ENCODE measurements around the gene CCNF.
"Not testable (repeated sequence)": the region's sequence is repeated elsewhere in the genome, so short reads cannot be mapped to it uniquely, and the experiment has no call there.

The CCNF gene

DNA sequence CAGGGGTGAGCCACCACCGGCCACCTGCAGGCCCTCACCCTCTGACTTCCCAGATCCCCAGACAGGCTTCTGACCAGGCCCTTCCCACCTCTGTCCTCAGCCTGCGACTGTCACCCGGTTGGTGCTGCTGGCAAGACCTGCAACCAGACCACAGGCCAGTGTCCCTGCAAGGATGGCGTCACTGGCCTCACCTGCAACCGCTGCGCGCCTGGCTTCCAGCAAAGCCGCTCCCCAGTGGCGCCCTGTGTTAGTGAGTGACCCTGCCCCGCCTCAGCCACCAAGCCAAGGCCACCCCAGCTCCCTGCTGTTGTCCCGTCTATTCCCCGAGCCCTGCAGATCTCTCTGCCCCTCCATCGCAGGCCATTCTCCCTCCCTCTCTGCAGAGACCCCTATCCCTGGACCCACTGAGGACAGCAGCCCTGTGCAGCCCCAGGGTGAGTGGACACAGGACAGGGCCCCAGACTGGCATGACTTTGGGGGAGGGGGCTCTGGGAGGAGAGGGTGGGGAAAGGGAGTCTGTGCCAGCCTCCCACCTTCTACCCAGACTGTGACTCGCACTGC is 43.7 kb downstream of the CCNF start:
- DNase-seq (ENCODE audit: low spot score) = no peak

DNA sequence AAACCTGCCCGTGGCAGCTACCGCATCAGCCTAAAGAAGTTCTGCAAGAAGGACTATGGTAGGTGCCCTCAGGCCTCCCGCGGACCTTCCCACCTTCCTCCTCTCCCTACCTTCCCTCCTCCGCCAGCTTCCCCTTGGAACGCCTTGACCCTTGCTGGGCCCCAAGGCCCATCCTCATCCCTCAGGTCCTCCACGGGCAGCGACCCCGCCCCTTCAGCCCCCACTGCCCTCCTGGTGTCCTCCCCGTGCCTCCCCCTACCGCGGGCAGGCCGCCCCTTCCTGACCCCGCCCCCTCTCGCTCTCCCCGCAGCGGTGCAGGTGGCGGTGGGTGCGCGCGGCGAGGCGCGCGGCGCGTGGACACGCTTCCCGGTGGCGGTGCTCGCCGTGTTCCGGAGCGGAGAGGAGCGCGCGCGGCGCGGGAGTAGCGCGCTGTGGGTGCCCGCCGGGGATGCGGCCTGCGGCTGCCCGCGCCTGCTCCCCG is 44.2 kb downstream of the CCNF start:
- peak; percentile 4 for DNase-seq (ENCODE audit: low spot score)

- peak; percentile 58 for DNase-seq (ENCODE audit: low spot score)
Observed at GRCh38 chr16:2473999-2474876, 45.0 kb downstream of the CCNF start.

- DNase-seq (ENCODE audit: low spot score) = peak; percentile 81
Observed at GRCh38 chr16:2474877-2475412, 45.7 kb downstream of the CCNF start, which contains the start of gene TBC1D24. TBC1D24 (plus strand) TSS chr16:2475127; CDS start chr16:2496149, 21,022 bp downstream.

DNA sequence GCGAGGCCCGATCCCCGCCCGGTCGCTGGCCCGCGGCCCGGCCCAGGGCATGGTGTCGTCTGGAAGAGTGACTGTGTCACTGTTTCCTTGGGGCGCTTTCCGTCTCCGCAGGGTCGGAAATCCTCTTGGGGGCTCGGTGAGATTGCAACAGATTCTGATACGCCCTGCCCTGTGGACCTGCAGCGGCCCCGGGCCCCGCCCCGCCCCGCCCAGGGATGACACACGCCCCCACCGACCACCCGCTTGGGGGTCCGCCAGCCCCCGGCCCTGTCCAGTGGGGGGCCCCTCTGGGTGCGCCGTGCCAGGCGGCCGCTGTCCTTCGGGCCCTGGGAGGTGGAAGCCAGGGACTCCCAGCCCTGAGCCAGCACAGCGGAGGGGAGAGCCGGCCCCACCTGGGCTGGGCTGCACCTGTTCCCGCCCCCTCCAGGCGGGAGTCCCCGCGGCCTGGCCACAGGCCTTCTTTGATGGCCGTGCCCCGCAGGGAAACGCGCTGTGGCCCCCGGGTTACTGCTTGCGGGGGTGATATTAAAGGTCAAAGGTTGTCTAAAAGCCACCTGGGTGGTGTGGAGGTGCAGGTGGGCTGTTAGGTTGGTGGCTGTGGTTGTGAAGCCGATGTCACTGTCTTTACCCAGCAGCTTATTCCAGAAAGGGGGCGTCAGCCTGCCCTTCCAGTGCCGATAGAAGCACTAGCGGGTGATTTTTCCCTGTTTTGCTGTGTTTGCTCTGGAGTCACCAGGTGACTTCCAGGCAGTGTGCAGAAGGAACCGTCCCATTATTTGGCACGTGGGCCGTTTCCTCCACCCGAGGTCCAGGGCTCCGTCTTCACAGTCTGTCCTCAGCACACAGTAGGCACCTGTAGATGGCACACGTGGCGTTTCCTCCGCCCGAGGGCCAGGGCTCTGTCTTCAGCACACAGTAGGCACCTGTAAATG is 46.4 kb downstream of the CCNF start:
- DNase-seq (ENCODE audit: low spot score) = peak; percentile 21

GRCh38 chr16:2476345-2476720 is 47.1 kb downstream of the CCNF start:
- DNase-seq (ENCODE audit: low spot score) = no peak

- DNase-seq (ENCODE audit: low spot score) = no peak
Observed at GRCh38 chr16:2476741-2477140, 47.5 kb downstream of the CCNF start.

- no peak for DNase-seq (ENCODE audit: low spot score)
Observed at GRCh38 chr16:2477327-2477726, 48.1 kb downstream of the CCNF start.

DNA sequence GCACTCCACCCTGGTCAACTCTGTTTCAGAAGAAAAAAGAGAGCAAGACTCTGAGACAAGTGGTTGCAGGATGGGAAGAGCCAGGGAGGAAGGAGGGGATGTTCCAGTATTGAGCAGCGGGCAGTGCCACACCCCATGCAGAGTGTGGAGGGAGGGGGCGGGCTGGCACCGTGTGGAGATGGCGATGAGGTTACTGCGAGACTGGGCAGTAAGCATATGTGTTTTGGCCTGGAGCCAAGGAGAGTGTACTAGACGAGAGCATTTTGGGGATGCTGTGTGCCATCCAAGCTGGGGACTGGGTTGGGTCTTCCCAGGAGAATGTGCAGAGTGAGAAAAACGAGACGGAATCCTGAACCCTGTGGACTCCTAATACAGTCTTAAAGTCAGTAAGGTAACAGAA is 49.0 kb downstream of the CCNF start:
- no peak for DNase-seq (ENCODE audit: low spot score)

GRCh38 chr16:2479996-2480395 is 50.7 kb downstream of the CCNF start:
- DNase-seq (ENCODE audit: low spot score) = not testable (repeated sequence)

DNA sequence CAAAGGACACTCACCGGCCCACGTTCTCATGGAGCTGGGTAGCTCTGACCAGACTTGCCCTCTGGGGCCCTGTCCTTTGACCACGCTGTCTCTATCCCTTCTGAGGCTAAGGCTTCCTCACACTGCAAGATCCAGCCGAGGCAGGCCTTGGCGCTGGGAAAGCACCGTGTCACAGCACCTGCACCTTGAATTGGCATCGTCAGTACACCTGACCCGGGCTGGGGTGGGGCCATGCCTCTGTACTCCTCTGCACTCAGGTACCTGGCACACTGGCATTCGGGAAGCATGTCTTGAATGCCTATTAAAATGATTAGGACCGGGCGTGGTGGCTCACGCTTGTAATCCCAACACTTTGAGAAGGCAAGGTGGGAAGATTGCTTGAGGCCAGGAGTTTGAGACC is 51.7 kb downstream of the CCNF start:
- no peak for DNase-seq (ENCODE audit: low spot score)

DNA sequence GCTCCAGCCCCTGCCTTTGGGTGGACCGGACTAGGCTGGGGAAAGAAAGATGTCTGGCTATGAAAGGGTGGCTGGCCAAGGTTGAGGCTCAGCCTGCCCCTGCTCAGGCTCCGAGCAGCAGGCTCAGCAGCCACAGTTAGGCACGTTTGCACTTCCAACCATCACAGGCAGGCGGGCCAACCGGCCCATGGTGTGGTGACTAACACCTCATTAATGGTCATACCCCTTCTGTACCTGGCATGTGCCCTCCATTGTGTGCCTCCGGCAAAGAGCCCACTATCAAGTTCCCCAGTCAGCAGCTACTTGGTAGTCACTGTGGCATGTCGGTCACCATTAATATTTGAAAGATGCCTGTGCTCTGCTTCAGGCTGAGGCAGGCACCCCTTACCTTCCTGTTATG is 52.4 kb downstream of the CCNF start:
- DNase-seq (ENCODE audit: low spot score) = no peak

- DNase-seq (ENCODE audit: low spot score) = no peak
Observed at GRCh38 chr16:2482249-2482648, 53.0 kb downstream of the CCNF start.

DNA sequence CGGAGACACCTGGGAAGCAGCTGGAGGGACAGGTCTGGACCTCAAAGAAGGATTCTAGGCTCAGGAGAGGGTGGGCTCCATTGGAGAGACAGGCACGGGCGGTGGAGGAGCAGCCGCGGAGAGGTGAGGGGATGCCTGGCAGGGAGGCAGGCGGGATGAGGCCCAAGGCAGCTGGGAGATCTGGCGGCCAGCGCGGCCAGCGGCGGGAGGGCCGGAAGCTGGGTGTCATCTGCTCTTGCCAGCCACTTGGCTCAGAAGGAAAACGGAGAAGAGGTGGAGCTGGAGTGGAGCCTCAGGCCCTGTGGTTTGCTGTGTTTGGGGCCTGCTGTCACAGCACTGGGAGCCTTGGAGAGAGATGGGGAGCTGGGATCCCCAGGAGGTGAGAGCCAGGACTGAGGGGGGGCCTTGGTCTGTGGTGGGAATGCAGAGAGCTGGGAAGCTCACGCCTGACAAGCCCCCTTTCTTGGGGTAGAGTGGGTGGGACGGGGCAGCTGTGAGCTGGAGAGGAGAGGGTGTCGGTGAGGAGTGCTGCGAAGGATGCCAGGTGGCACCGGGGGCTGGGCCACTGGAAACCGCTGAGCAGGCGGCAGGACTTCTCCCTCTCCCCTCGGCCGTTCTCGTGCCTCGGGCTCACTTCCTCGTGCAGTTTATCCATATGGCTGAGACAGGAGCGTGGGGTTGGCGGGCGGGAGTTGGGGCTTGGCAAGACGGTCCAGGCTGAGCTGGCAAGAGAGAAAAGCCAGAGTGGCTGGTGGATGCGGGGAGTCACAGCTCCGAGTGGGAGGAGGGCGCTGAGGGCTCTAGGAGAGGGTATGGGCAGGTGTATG is 53.7 kb downstream of the CCNF start:
- DNase-seq (ENCODE audit: low spot score) = no peak

DNA sequence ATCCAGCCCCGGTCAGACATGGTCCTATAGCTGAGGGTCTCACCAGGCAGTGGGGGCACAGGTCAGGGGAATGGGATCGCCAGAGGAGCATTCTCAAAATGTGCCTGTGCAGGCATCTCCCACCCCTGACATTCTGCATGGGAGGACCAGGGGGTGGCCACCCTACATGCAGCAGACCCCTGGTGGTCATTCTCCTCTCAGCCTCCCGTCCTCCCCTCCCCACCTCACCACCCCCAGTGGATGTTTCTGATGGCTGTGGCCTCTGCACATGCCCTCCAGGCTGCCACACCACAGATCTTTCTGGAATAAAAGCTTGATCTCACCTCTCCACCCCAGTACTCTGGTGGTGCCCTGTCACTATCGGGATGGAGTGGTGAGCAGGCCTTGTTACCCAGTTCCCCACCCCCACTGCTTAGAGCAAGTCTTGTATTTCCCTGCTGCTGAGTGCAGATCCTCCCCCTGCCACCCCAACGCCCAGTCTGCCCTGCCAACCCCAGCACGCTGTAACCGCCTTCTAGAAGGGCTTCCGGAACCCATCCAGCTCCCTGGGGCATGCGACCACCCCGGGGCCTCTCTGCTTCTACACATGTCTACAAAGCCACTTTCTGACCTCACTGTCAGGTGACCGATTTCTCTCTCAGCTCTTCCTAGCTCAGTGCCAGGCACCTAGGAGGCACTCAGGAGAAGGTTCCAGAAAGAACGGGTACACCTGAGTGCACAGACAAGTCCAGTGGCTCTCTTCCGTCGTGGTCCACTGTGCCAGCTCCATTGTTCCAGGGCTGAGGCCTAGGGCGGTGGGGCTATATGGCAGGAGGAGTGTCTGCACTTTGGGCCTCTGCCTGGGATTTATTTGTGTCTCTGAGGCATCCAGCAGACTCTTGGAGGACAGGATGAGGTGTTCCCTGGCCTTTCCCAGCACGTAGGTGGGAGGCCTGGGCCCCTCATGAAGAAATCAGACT is 55.0 kb downstream of the CCNF start:
- no peak for DNase-seq (ENCODE audit: low spot score)

DNA sequence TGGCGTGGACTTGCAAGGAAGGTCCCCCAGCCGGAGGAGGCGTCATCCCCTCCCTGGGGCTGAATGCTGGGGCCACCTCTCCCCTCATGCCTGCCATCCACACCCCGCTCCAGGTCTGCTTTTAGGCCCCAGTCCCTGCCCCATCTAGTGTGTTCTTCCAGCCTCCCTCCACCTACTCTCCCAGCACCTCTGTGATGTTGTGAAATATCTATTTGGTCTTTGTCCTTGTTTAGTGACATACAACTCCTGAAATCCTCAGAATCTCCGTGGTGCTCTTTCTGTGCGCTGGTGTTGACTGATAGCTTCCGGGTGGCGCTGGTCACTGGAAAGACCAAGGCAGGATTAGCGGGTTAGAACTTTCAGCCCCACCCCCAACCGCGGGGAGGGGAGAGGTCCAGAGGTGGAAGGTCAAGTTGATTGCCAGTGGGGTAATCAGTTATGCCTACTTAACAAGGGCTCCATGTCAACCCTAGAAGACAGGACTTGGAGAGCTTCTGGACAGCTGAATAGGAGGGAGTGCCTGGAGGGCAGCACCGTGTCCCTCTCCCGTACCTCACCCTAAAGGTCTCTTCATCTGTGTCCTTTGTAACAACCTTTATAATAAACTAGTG is 55.8 kb downstream of the CCNF start:
- no peak for DNase-seq (ENCODE audit: low spot score)

- DNase-seq (ENCODE audit: low spot score) = no peak
Observed at GRCh38 chr16:2485811-2486507, 56.7 kb downstream of the CCNF start.

DNA sequence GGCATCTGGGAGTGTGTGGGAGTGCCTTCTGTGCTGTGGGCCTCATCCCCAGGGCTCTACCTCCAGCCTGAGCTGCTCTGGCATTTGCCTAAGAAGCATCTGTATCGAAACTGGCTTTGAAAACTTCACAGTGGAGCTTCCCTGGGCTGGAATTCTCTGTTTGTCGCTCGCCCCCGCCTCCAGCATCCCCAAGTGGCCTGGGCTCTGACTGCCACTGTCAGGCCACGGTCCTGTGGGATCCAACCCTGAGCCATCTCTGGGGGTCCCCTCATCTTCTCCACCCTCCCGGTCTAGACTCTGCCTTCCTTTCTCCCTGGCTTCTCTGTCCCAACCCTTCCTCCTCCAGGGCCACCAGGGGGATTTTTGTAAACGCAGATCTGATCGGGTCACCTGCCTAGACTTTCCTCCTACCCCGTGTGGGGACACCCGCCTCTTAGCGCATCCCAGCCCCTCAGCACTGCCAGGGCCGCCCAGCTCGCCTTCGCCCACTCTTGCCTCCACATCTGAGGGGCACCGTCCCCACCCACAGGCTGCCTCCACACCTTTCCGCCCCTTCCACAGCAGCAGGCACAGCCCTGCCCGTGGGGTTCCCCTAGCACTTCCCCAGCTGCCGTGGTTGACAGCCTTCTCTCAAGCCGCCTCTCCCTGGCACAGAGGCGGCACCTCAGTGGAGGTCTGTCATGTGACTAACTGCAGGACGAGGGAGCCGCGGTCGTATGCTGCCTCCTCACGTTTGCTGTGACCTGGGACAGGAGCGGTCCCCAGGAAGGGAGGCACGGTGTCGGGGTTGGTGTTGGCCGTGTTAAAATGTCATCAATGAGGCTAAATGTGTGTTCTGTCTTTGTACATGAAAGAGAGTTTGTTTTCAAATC is 57.6 kb downstream of the CCNF start:
- peak; percentile 83 for DNase-seq (ENCODE audit: low spot score)

All from CD4-positive, alpha-beta T cell treated with Interleukin-2 at 100 ng/mL for 4 hours (primary cell).